HCT116 (cell line): ENCODE results near the gene UPP2. TPM values are rescaled to one million over a fixed set of nuclear protein-coding genes. Genes with fewer than 3 reads are reported as not detected.

ENCODE experiments used
- ATAC-seq: fragments of 200-7000 bp; cut with Tn5 transposase; 2 replicates; pipeline ENCODE4 v1.9.1; 2020; ENCODE audit warnings: mild to moderate bottlenecking, moderate library complexity
- BruUV-seq: library from RNA; stranded (reverse); fragments of 400-500 nt; replicated peaks from 2 replicates; lab custom pipeline; 2021; lab: Mats Ljungman, UMichigan
- CTCF ChIA-PET: fragments of 300-600 bp; sonication (Branson Sonifier 250); formaldehyde crosslinking; loops from one replicate; lab custom pipeline; 2021; ENCODE audit warnings: antibody characterized with exemption; lab: Charles Lee
- POLR2A ChIA-PET: fragments of 300-600, 350-600 bp; sonication (Branson Sonifier 250); formaldehyde crosslinking; loops from one replicate; lab custom pipeline; 2021; ENCODE audit warnings: antibody characterized with exemption; lab: Charles Lee
- RAD21 ChIA-PET, 2 experiments: fragments of 300-600 bp; sonication (Branson Sonifier 250); formaldehyde crosslinking; loops; one replicate each; lab custom pipeline; 2023; ENCODE audit warnings: low total read pairs in 2 of 2; ENCODE audit not compliant: uncharacterized antibody in 2 of 2, unreplicated experiment in 2 of 2, low non-redundant PET in 1 of 2; lab: Charles Lee
- DNase-seq: peaks from one replicate; pipeline ENCODE4 v3.0.0-alpha.2; 2010; ENCODE audit warnings: low read depth, low spot score
- H2AFZ ChIP-seq: fragments of 200-600 bp; shearing (Covaris generic), sonication (generic); 2 replicates; pipeline ENCODE4 v1.6.1; 2017; ENCODE audit warnings: low read depth, mixed run types, mixed read lengths, antibody characterized with exemption, low read length; ENCODE audit not compliant: poor library complexity, severe bottlenecking
- H3K27ac ChIP-seq: 2 replicates; pipeline ENCODE4 v1.5.1; 2012; ENCODE audit warnings: low read depth, low read length
- H3K27me3 ChIP-seq: fragments of 200-600 bp; sonication (generic); 2 replicates; pipeline ENCODE4 v1.6.1; 2016; ENCODE audit warnings: mixed run types, low read length, mixed read lengths; ENCODE audit not compliant: insufficient read depth
- H3K36me3 ChIP-seq, 2 experiments: fragments of 200-500 bp in 1 of 2; fragments of 200-600 bp in 1 of 2; sonication (Bioruptor generic) in 1 of 2; sonication (generic) in 1 of 2; 2 replicates each; pipeline versions ENCODE4 v1.5.1 to v1.6.1; 2014 to 2016; ENCODE audit warnings: low read length in 2 of 2, inconsistent platforms in 1 of 2, mixed read lengths in 1 of 2, mixed run types in 1 of 2; ENCODE audit not compliant: insufficient read depth in 2 of 2, control insufficient read depth in 1 of 2
- H3K4me1 ChIP-seq, 2 experiments: fragments of 200-600 bp in 1 of 2; sonication (generic) in 1 of 2; 2 replicates each; pipeline versions ENCODE4 v1.5.1 to v1.6.1; 2012 to 2017; ENCODE audit warnings: low read length in 2 of 2, inconsistent platforms in 1 of 2, mild to moderate bottlenecking in 1 of 2, mixed read lengths in 1 of 2, mixed run types in 1 of 2, moderate library complexity in 1 of 2; ENCODE audit not compliant: insufficient read depth in 2 of 2, control insufficient read depth in 1 of 2
- H3K4me2 ChIP-seq: fragments of 200-600 bp; sonication (generic); 2 replicates; pipeline ENCODE4 v1.6.1; 2017; ENCODE audit warnings: mixed run types, low read length, mixed read lengths
- H3K4me3 ChIP-seq, 2 experiments: fragments of 200-600 bp in 1 of 2; sonication (generic) in 1 of 2; replicated peaks in 1 of 2; 2 replicates each; pipeline ENCODE4 v1.5.1; 2011 to 2016; ENCODE audit warnings: low read length in 2 of 2, control low read depth in 1 of 2, low read depth in 1 of 2, mild to moderate bottlenecking in 1 of 2, mixed read lengths in 1 of 2, mixed run types in 1 of 2
- H3K79me2 ChIP-seq: fragments of 200-600 bp; sonication (generic); 2 replicates; pipeline ENCODE4 v1.6.1; 2017; ENCODE audit warnings: mild to moderate bottlenecking, mixed run types, low read length, moderate library complexity, mixed read lengths; ENCODE audit not compliant: insufficient read depth
- H3K9ac ChIP-seq: fragments of 200-600 bp; sonication (generic); 2 replicates; pipeline ENCODE4 v1.6.1; 2016; ENCODE audit warnings: low read length, mixed read lengths
- H3K9me2 ChIP-seq: fragments of 200-600 bp; sonication (generic), shearing (Covaris generic); 2 replicates; pipeline ENCODE4 v1.6.1; 2017; ENCODE audit warnings: mixed run types, mild to moderate bottlenecking, moderate library complexity; ENCODE audit not compliant: insufficient read depth
- H3K9me3 ChIP-seq, 2 experiments: fragments of 200-500 bp in 1 of 2; fragments of 200-600 bp in 1 of 2; sonication (Bioruptor generic) in 1 of 2; sonication (generic) in 1 of 2; 2 replicates each; pipeline ENCODE4 v1.6.1; 2014 to 2017; ENCODE audit warnings: low read length in 2 of 2, mixed read lengths in 2 of 2, inconsistent platforms in 1 of 2, low read depth in 1 of 2, mild to moderate bottlenecking in 1 of 2, mixed run types in 1 of 2, moderate library complexity in 1 of 2; ENCODE audit not compliant: control insufficient read depth in 1 of 2, insufficient read depth in 1 of 2
- H4K20me1 ChIP-seq: fragments of 200-600 bp; sonication (generic), shearing (Covaris generic); 2 replicates; pipeline ENCODE4 v1.6.1; 2017; ENCODE audit warnings: mixed run types, mild to moderate bottlenecking, moderate library complexity; ENCODE audit not compliant: insufficient read depth
- CBX3 ChIP-seq: IDR thresholded peaks from 2 replicates; pipeline ENCODE4 v1.6.1; 2012; ENCODE audit warnings: low read depth
- CEBPB ChIP-seq: IDR thresholded peaks from 2 replicates; pipeline ENCODE4 v1.6.1; 2012; ENCODE audit warnings: low read depth
- CTCF ChIP-seq, 3 experiments: fragments of 200-600 bp in 1 of 3; sonication (generic) in 1 of 3; IDR thresholded peaks in 2 of 3; conservative IDR thresholded peaks in 1 of 3; 2 replicates each; pipeline ENCODE4 v1.5.1; 2012 to 2017; ENCODE audit warnings: low read depth in 2 of 3, low read length in 2 of 3, antibody characterized with exemption in 1 of 3, borderline replicate concordance in 1 of 3, control low read depth in 1 of 3, mild to moderate bottlenecking in 1 of 3, mixed read lengths in 1 of 3, mixed run types in 1 of 3, moderate library complexity in 1 of 3; ENCODE audit not compliant: insufficient read depth in 1 of 3
- EGR1 ChIP-seq: IDR thresholded peaks from 2 replicates; pipeline ENCODE4 v1.6.1; 2012; ENCODE audit warnings: low read depth
- ELF1 ChIP-seq: IDR thresholded peaks from 2 replicates; pipeline ENCODE4 v1.6.1; 2012; ENCODE audit warnings: low read depth, borderline replicate concordance
- EZH2phosphoT487 ChIP-seq: fragments of 200-600 bp; IDR thresholded peaks from 2 replicates; pipeline ENCODE4 v1.6.1; 2018; ENCODE audit warnings: antibody characterized with exemption, borderline replicate concordance
- POLR2A ChIP-seq: IDR thresholded peaks from 2 replicates; pipeline ENCODE4 v1.7.0; 2011; ENCODE audit warnings: borderline replicate concordance; ENCODE audit not compliant: insufficient read depth, insufficient read length; ENCODE audit errors: extremely low read depth
- POLR2AphosphoS5 ChIP-seq: IDR thresholded peaks from 2 replicates; pipeline ENCODE4 v1.6.1; 2011; ENCODE audit warnings: mild to moderate bottlenecking, low read depth, low read length, moderate library complexity
- SIN3A ChIP-seq: IDR thresholded peaks from 2 replicates; pipeline ENCODE4 v1.6.1; 2012; ENCODE audit warnings: low read depth
- SP1 ChIP-seq: IDR thresholded peaks from 2 replicates; pipeline ENCODE4 v1.6.1; 2012; ENCODE audit warnings: low read depth
- SRF ChIP-seq: IDR thresholded peaks from 2 replicates; pipeline ENCODE4 v1.6.1; 2012; ENCODE audit warnings: low read depth
- TCF7L2 ChIP-seq: IDR thresholded peaks from 2 replicates; pipeline ENCODE4 v1.7.0; 2011; ENCODE audit warnings: borderline replicate concordance, inconsistent platforms; ENCODE audit not compliant: insufficient read depth, insufficient read length; ENCODE audit errors: extremely low read depth
- YY1 ChIP-seq: IDR thresholded peaks from 2 replicates; pipeline ENCODE4 v1.6.1; 2011; ENCODE audit warnings: low read length, low read depth, moderate library complexity, mild to moderate bottlenecking; ENCODE audit not compliant: insufficient replicate concordance; ENCODE audit errors: extremely low read depth
- ZFX ChIP-seq: fragments of 450-650 bp; IDR thresholded peaks from 2 replicates; pipeline ENCODE4 v1.6.1; 2017
- ZNF274 ChIP-seq: fragments of 200-500 bp; sonication (Bioruptor generic); IDR thresholded peaks from 2 replicates; pipeline ENCODE4 v1.6.1; 2014; ENCODE audit warnings: mild to moderate bottlenecking, low read depth, low read length, inconsistent platforms
- intact Hi-C: fragments of 100-400 bp; cut with micrococcal nuclease; formaldehyde crosslinking; loops from 2 replicates; pipeline ENCODE4 v1.10.0; 2022
- total RNA-seq: library from RNA; stranded (reverse); gene quantifications from one replicate; pipeline ENCODE4 v1.2.1, GENCODE V29; 2021; ENCODE audit not compliant: unreplicated experiment
- TF ChIP-seq, protein P1 (sequence below): IDR thresholded peaks from 2 replicates; pipeline ENCODE4 v1.6.1; 2012
- TF ChIP-seq, protein P2 (sequence below): IDR thresholded peaks from 2 replicates; pipeline ENCODE4 v1.6.1; 2012
- TF ChIP-seq, protein P3 (sequence below): IDR thresholded peaks from 2 replicates; pipeline ENCODE4 v1.6.1; 2012; ENCODE audit warnings: low read depth

UPP2 gene
- total RNA-seq, 1 experiment from 2014 or later, result not detected

DNA sequence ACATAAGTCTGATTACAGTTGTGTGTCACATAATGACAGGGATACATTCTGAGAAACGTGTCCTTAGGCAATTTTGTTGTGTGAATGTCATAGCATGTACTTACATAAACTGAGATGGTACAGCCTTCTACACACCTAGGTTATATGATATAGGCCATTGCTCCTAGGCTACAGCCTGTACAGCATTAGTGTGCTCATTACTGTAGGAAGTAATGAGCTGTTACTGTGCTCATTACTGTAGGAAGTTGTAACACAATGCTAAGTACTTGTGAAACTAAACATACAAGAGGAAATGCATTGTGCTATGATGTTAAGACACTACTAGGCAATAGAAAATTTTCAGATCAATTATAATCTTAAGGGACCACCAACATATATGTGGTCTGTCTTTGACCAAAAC lies 72.8 kb downstream of the UPP2 start (continued):
- TF ChIP-seq YY1 (no peak), ELF1 (no peak), CEBPB (no peak), EGR1 (no peak), SP1 (no peak), SIN3A (no peak), SRF (no peak), TCF7L2 (no peak), EZH2phosphoT487 (no peak)
- TF ChIP-seq, protein P1, sequence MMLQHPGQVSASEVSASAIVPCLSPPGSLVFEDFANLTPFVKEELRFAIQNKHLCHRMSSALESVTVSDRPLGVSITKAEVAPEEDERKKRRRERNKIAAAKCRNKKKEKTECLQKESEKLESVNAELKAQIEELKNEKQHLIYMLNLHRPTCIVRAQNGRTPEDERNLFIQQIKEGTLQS, result no peak
- TF ChIP-seq, protein P2, sequence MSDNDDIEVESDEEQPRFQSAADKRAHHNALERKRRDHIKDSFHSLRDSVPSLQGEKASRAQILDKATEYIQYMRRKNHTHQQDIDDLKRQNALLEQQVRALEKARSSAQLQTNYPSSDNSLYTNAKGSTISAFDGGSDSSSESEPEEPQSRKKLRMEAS, result no peak
- TF ChIP-seq, all 23 proteins: peak for 0

GRCh38 chr2:158174956-158175355 lies 73.3 kb downstream of the UPP2 start:
- ATAC-seq (no peak), DNase-seq (no peak)
- H3K9ac ChIP-seq, result no peak overlapping the region
- H3K36me3 ChIP-seq, result no peaks in the 10 kb centered on the region
- no TSS peak for BruUV-seq
- ChIA-PET POLR2A (no interaction called here), RAD21 (interaction anchor here in 1 of 2 experiments (0.6 kb wide), 1 partner anchor 539 kb away, joined by 6 read pairs; no protein-coding TSS in a partner anchor), CTCF (interaction anchor here (1.4 kb wide), 1 partner anchor 579 kb away, joined by 4 read pairs; no protein-coding TSS in a partner anchor)
- H3K4me1 ChIP-seq, result no peaks in the 10 kb centered on the region
- intact Hi-C loops, result no loop called here
- no peak overlapping the region for H3K4me2 ChIP-seq
- H3K9me3 ChIP-seq, result no peaks in the 10 kb centered on the region
- no peak overlapping the region for H3K4me3 ChIP-seq
- no peak overlapping the region for H3K27ac ChIP-seq
- no peaks in the 10 kb centered on the region for H4K20me1 ChIP-seq
- no peaks in the 10 kb centered on the region for H3K27me3 ChIP-seq
- H3K9me2 ChIP-seq, result no peaks in the 10 kb centered on the region
- no peak overlapping the region for H2AFZ ChIP-seq
- H3K79me2 ChIP-seq, result no peaks in the 10 kb centered on the region
- TF ChIP-seq, protein P2, result no peak
- TF ChIP-seq TCF7L2 (no peak), CTCF (IDR thresholded peaks at IDR 0.05 in 2 of 3, conservative IDR thresholded peaks at IDR 0.05 in 1 of 3; ENCODE audit: borderline replicate concordance in 1 of 3, insufficient read depth in 1 of 3, low read depth in 2 of 3, low read length in 2 of 3) (no peak), POLR2AphosphoS5 (no peak), POLR2A (no peak), SIN3A (no peak), ZNF274 (no peak), CBX3 (no peak), ZFX (no peak)
- TF ChIP-seq, protein P3, sequence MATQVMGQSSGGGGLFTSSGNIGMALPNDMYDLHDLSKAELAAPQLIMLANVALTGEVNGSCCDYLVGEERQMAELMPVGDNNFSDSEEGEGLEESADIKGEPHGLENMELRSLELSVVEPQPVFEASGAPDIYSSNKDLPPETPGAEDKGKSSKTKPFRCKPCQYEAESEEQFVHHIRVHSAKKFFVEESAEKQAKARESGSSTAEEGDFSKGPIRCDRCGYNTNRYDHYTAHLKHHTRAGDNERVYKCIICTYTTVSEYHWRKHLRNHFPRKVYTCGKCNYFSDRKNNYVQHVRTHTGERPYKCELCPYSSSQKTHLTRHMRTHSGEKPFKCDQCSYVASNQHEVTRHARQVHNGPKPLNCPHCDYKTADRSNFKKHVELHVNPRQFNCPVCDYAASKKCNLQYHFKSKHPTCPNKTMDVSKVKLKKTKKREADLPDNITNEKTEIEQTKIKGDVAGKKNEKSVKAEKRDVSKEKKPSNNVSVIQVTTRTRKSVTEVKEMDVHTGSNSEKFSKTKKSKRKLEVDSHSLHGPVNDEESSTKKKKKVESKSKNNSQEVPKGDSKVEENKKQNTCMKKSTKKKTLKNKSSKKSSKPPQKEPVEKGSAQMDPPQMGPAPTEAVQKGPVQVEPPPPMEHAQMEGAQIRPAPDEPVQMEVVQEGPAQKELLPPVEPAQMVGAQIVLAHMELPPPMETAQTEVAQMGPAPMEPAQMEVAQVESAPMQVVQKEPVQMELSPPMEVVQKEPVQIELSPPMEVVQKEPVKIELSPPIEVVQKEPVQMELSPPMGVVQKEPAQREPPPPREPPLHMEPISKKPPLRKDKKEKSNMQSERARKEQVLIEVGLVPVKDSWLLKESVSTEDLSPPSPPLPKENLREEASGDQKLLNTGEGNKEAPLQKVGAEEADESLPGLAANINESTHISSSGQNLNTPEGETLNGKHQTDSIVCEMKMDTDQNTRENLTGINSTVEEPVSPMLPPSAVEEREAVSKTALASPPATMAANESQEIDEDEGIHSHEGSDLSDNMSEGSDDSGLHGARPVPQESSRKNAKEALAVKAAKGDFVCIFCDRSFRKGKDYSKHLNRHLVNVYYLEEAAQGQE, result no peak
